Measurements from ENCODE around the gene DCXR. TPM values are rescaled to one million over a fixed set of nuclear protein-coding genes. Genes with fewer than 3 reads are reported as not detected.

DCXR gene
- total and polyA plus RNA-seq, 9 donors, result 16.7 to 217 (median 131) TPM

DNA sequence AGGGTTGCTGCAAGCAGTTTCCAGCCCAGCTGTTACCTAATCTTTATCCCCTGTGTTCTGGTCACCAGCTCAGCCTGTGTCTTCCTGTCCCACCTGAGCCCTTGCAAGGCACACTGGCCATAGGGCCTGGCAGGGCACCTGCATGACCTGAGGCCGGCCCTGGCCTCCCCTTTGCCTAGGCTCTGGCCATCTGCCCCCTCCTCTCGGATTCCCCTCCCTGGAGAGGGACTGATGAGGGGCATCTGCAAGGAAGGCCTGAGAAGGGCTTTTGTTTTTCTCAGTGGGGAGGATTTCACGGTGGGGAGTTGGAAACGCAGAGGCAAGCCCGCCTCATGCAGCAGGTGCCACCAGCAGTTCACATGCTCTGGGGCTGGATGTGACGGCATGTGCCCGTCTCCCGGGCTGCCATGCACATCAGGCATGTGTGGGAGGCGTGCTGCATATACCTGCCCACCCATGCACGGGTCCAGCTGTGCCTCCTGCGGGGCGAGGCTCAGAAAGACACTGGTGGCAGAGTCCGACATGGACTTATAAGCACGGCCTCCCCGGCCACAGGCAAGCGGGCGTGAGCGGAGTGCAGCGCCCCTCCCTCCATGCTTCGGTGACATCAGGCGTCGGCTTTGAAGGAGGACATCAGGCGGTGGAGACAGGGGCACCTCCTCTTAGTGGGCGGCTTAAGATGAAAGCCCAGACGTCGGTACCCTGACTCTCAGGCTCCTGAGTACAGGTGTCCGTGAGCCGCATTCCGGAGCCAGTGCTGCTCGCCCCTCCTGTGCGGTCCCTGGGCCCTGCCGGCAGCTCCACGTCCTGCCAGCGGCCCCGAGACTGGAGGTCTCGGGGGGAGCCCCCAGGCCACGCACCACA lies 43.5 kb downstream of the DCXR start:
- Histone ChIP-seq H3K27ac (no peak overlapping the region), H3K4me3 (no peak overlapping the region), H3K36me3 (no peaks in the 10 kb centered on the region), H3K27me3 (no peaks in the 10 kb centered on the region), H3K9me3 (no peaks in the 10 kb centered on the region), H3K4me1 (ENCODE audit: insufficient read depth) (no peaks in the 10 kb centered on the region)
- intact Hi-C loops (cut with DNase I), result loop anchor here in 1 of 4 donors (10.0 kb wide), 1 partner anchor 61 kb away; the partner anchor contains the start of genes GPS1 and RFNG
- TF ChIP-seq CTCF (IDR thresholded peaks at IDR 0.05) (no peak), EP300 (IDR thresholded peaks at IDR 0.05) (no peak), POLR2A (IDR thresholded peaks at IDR 0.05) (no peak)
- DNase-seq, result no peak
- WGBS, 3 donors, result 91 to 94% (median 91%) methylated on average over 36 to 37 of the region's 37 CpGs

DNA sequence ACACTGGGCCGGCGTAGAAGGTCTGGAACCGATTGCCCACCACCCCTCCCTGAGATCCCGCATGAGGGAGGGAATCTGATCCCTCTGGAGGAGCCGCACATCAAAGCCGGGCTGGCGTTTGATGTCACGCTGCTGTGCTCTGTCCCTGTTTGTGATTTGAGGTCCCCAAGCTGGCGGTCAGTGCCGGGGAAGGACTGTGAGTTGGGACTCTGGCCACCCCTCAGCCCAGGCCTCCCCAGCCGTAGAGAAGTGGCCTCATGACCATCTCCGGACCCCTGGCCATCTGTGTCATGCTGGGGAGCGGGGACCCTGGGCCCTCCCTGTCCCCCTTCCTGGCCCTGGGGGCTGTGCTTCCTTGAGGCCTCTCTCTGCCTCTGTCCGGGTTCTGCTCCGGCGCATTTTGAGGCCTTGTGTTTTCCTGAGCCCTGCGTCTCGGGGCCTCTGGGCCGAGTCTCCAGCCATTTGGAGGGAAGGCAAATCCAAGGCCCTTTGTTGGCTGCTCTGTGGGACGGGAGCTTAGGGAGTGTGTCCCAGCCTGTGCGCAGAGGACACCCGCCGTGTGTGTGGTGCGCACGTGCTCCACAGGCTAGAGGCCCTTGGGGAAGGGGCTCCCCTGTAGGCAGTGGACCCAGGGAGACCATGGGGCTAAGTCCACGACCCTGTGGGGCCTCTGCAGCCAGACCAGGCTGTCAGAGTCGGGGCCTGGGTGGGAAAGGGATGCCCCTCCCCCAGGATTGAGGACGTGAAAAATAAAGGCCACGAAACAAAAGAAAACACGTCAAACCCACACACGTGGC lies 45.0 kb downstream of the DCXR start:
- 90 to 94% (median 92%) methylated on average over 30 to 31 of the region's 31 CpGs for WGBS, 3 donors
- H3K4me3 ChIP-seq, result no peak overlapping the region
- no peak overlapping the region for H3K27ac ChIP-seq
- no peaks in the 10 kb centered on the region for H3K36me3 ChIP-seq
- TF ChIP-seq POLR2A (IDR thresholded peaks at IDR 0.05) (no peak), CTCF (IDR thresholded peaks at IDR 0.05) (no peak), EP300 (IDR thresholded peaks at IDR 0.05) (no peak)
- no peaks in the 10 kb centered on the region for H3K9me3 ChIP-seq
- DNase-seq, result no peak
- no peaks in the 10 kb centered on the region for H3K27me3 ChIP-seq
- intact Hi-C loops (cut with DNase I), result loop anchor here in 1 of 4 donors (10.0 kb wide), 1 partner anchor 62 kb away; the partner anchor contains the start of genes GPS1 and RFNG
- H3K4me1 ChIP-seq (ENCODE audit: insufficient read depth), result no peaks in the 10 kb centered on the region

DNA sequence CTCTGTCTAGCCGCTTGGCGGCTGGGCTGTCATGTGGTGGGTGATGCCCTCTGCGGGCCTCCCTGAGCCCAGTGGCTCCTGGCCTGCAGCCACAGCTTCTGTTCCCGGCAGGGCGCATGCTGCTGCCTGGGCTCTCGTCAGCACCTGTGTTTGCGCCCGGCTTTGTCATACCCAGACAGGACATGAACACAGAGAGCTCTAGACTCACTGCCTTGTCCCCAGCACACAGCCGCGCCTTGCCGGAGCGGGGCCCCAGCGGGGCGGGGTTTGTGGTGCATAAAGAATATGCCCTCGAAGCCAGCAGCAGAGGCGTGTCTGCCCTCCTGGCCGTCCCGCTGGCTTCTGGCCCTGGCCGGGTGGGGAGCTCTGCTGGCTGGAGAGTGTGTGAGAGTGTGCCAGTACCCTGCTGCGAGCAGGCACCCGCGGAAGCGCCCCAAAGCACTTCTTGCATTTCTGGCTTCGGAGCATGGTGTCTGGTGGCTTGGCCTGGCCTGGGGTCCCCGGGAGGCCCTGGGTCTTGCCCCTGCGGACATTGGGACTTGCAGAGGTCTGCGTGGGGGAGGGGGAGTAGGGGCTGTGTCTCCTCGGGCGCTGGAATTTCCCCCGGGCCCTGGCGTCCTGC lies 45.7 kb downstream of the DCXR start:
- no peaks in the 10 kb centered on the region for H3K36me3 ChIP-seq
- no peak for DNase-seq
- no peak overlapping the region for H3K4me3 ChIP-seq
- 69 to 73% (median 72%) methylated on average over 24 to 31 of the region's 31 CpGs for WGBS, 3 donors
- no peak for TF ChIP-seq CTCF (IDR thresholded peaks at IDR 0.05)
- TF ChIP-seq EP300 (IDR thresholded peaks at IDR 0.05), result no peak
- no peak for TF ChIP-seq POLR2A (IDR thresholded peaks at IDR 0.05)
- no peaks in the 10 kb centered on the region for H3K4me1 ChIP-seq (ENCODE audit: insufficient read depth)
- no peaks in the 10 kb centered on the region for H3K9me3 ChIP-seq
- no peak overlapping the region for H3K27ac ChIP-seq
- H3K27me3 ChIP-seq, result no peaks in the 10 kb centered on the region
- intact Hi-C loops (cut with DNase I), result loop anchor here in 1 of 4 donors (10.0 kb wide), 1 partner anchor 63 kb away; the partner anchor contains the start of genes GPS1 and RFNG
